HCT116 (cell line): ENCODE measurements around the gene FBXW2. TPM values are rescaled to one million over a fixed set of nuclear protein-coding genes. Genes with fewer than 3 reads are reported as not detected.

Experiments
- ATAC-seq: fragments of 200-7000 bp; cut with Tn5 transposase; 2 replicates; pipeline ENCODE4 v1.9.1; 2020; ENCODE audit warnings: mild to moderate bottlenecking, moderate library complexity
- BruUV-seq: library from RNA; stranded (reverse); fragments of 400-500 nt; replicated peaks from 2 replicates; lab custom pipeline; 2021; lab: Mats Ljungman, UMichigan
- CTCF ChIA-PET: fragments of 300-600 bp; sonication (Branson Sonifier 250); formaldehyde crosslinking; loops from one replicate; lab custom pipeline; 2021; ENCODE audit warnings: antibody characterized with exemption; lab: Charles Lee
- POLR2A ChIA-PET: fragments of 300-600, 350-600 bp; sonication (Branson Sonifier 250); formaldehyde crosslinking; loops from one replicate; lab custom pipeline; 2021; ENCODE audit warnings: antibody characterized with exemption; lab: Charles Lee
- RAD21 ChIA-PET, 2 experiments: fragments of 300-600 bp; sonication (Branson Sonifier 250); formaldehyde crosslinking; loops; one replicate each; lab custom pipeline; 2023; ENCODE audit warnings: low total read pairs in 2 of 2; ENCODE audit not compliant: uncharacterized antibody in 2 of 2, unreplicated experiment in 2 of 2, low non-redundant PET in 1 of 2; lab: Charles Lee
- DNase-seq: peaks from one replicate; pipeline ENCODE4 v3.0.0-alpha.2; 2010; ENCODE audit warnings: low read depth, low spot score
- H2AFZ ChIP-seq: fragments of 200-600 bp; shearing (Covaris generic), sonication (generic); 2 replicates; pipeline ENCODE4 v1.6.1; 2017; ENCODE audit warnings: low read depth, mixed run types, mixed read lengths, antibody characterized with exemption, low read length; ENCODE audit not compliant: poor library complexity, severe bottlenecking
- H3K27ac ChIP-seq: 2 replicates; pipeline ENCODE4 v1.5.1; 2012; ENCODE audit warnings: low read depth, low read length
- H3K27me3 ChIP-seq: fragments of 200-600 bp; sonication (generic); 2 replicates; pipeline ENCODE4 v1.6.1; 2016; ENCODE audit warnings: mixed run types, low read length, mixed read lengths; ENCODE audit not compliant: insufficient read depth
- H3K36me3 ChIP-seq, 2 experiments: fragments of 200-500 bp in 1 of 2; fragments of 200-600 bp in 1 of 2; sonication (Bioruptor generic) in 1 of 2; sonication (generic) in 1 of 2; 2 replicates each; pipeline versions ENCODE4 v1.5.1 to v1.6.1; 2014 to 2016; ENCODE audit warnings: low read length in 2 of 2, inconsistent platforms in 1 of 2, mixed read lengths in 1 of 2, mixed run types in 1 of 2; ENCODE audit not compliant: insufficient read depth in 2 of 2, control insufficient read depth in 1 of 2
- H3K4me1 ChIP-seq, 2 experiments: fragments of 200-600 bp in 1 of 2; sonication (generic) in 1 of 2; 2 replicates each; pipeline versions ENCODE4 v1.5.1 to v1.6.1; 2012 to 2017; ENCODE audit warnings: low read length in 2 of 2, inconsistent platforms in 1 of 2, mild to moderate bottlenecking in 1 of 2, mixed read lengths in 1 of 2, mixed run types in 1 of 2, moderate library complexity in 1 of 2; ENCODE audit not compliant: insufficient read depth in 2 of 2, control insufficient read depth in 1 of 2
- H3K4me2 ChIP-seq: fragments of 200-600 bp; sonication (generic); 2 replicates; pipeline ENCODE4 v1.6.1; 2017; ENCODE audit warnings: mixed run types, low read length, mixed read lengths
- H3K4me3 ChIP-seq, 2 experiments: fragments of 200-600 bp in 1 of 2; sonication (generic) in 1 of 2; replicated peaks in 1 of 2; 2 replicates each; pipeline ENCODE4 v1.5.1; 2011 to 2016; ENCODE audit warnings: low read length in 2 of 2, control low read depth in 1 of 2, low read depth in 1 of 2, mild to moderate bottlenecking in 1 of 2, mixed read lengths in 1 of 2, mixed run types in 1 of 2
- H3K79me2 ChIP-seq: fragments of 200-600 bp; sonication (generic); 2 replicates; pipeline ENCODE4 v1.6.1; 2017; ENCODE audit warnings: mild to moderate bottlenecking, mixed run types, low read length, moderate library complexity, mixed read lengths; ENCODE audit not compliant: insufficient read depth
- H3K9ac ChIP-seq: fragments of 200-600 bp; sonication (generic); 2 replicates; pipeline ENCODE4 v1.6.1; 2016; ENCODE audit warnings: low read length, mixed read lengths
- H3K9me2 ChIP-seq: fragments of 200-600 bp; sonication (generic), shearing (Covaris generic); 2 replicates; pipeline ENCODE4 v1.6.1; 2017; ENCODE audit warnings: mixed run types, mild to moderate bottlenecking, moderate library complexity; ENCODE audit not compliant: insufficient read depth
- H3K9me3 ChIP-seq, 2 experiments: fragments of 200-500 bp in 1 of 2; fragments of 200-600 bp in 1 of 2; sonication (Bioruptor generic) in 1 of 2; sonication (generic) in 1 of 2; 2 replicates each; pipeline ENCODE4 v1.6.1; 2014 to 2017; ENCODE audit warnings: low read length in 2 of 2, mixed read lengths in 2 of 2, inconsistent platforms in 1 of 2, low read depth in 1 of 2, mild to moderate bottlenecking in 1 of 2, mixed run types in 1 of 2, moderate library complexity in 1 of 2; ENCODE audit not compliant: control insufficient read depth in 1 of 2, insufficient read depth in 1 of 2
- H4K20me1 ChIP-seq: fragments of 200-600 bp; sonication (generic), shearing (Covaris generic); 2 replicates; pipeline ENCODE4 v1.6.1; 2017; ENCODE audit warnings: mixed run types, mild to moderate bottlenecking, moderate library complexity; ENCODE audit not compliant: insufficient read depth
- ATF3 ChIP-seq: IDR thresholded peaks from 2 replicates; pipeline ENCODE4 v1.6.1; 2012
- CBX3 ChIP-seq: IDR thresholded peaks from 2 replicates; pipeline ENCODE4 v1.6.1; 2012; ENCODE audit warnings: low read depth
- CEBPB ChIP-seq: IDR thresholded peaks from 2 replicates; pipeline ENCODE4 v1.6.1; 2012; ENCODE audit warnings: low read depth
- CTCF ChIP-seq, 3 experiments: fragments of 200-600 bp in 1 of 3; sonication (generic) in 1 of 3; IDR thresholded peaks in 2 of 3; conservative IDR thresholded peaks in 1 of 3; 2 replicates each; pipeline ENCODE4 v1.5.1; 2012 to 2017; ENCODE audit warnings: low read depth in 2 of 3, low read length in 2 of 3, antibody characterized with exemption in 1 of 3, borderline replicate concordance in 1 of 3, control low read depth in 1 of 3, mild to moderate bottlenecking in 1 of 3, mixed read lengths in 1 of 3, mixed run types in 1 of 3, moderate library complexity in 1 of 3; ENCODE audit not compliant: insufficient read depth in 1 of 3
- EGR1 ChIP-seq: IDR thresholded peaks from 2 replicates; pipeline ENCODE4 v1.6.1; 2012; ENCODE audit warnings: low read depth
- EZH2 ChIP-seq: fragments of 200-600 bp; sonication (generic); IDR thresholded peaks from 2 replicates; pipeline ENCODE4 v1.6.1; 2017; ENCODE audit warnings: antibody characterized with exemption, mixed run types
- JUND ChIP-seq: IDR thresholded peaks from 2 replicates; pipeline ENCODE4 v1.6.1; 2012
- MAX ChIP-seq: IDR thresholded peaks from 2 replicates; pipeline ENCODE4 v1.6.1; 2012
- POLR2A ChIP-seq: IDR thresholded peaks from 2 replicates; pipeline ENCODE4 v1.7.0; 2011; ENCODE audit warnings: borderline replicate concordance; ENCODE audit not compliant: insufficient read depth, insufficient read length; ENCODE audit errors: extremely low read depth
- POLR2AphosphoS5 ChIP-seq: IDR thresholded peaks from 2 replicates; pipeline ENCODE4 v1.6.1; 2011; ENCODE audit warnings: mild to moderate bottlenecking, low read depth, low read length, moderate library complexity
- RAD21 ChIP-seq: IDR thresholded peaks from 2 replicates; pipeline ENCODE4 v1.6.1; 2012; ENCODE audit warnings: low read depth, mild to moderate bottlenecking
- SIN3A ChIP-seq: IDR thresholded peaks from 2 replicates; pipeline ENCODE4 v1.6.1; 2012; ENCODE audit warnings: low read depth
- SP1 ChIP-seq: IDR thresholded peaks from 2 replicates; pipeline ENCODE4 v1.6.1; 2012; ENCODE audit warnings: low read depth
- SRF ChIP-seq: IDR thresholded peaks from 2 replicates; pipeline ENCODE4 v1.6.1; 2012; ENCODE audit warnings: low read depth
- YY1 ChIP-seq: IDR thresholded peaks from 2 replicates; pipeline ENCODE4 v1.6.1; 2011; ENCODE audit warnings: low read length, low read depth, moderate library complexity, mild to moderate bottlenecking; ENCODE audit not compliant: insufficient replicate concordance; ENCODE audit errors: extremely low read depth
- ZBTB33 ChIP-seq: IDR thresholded peaks from 2 replicates; pipeline ENCODE4 v1.6.1; 2011; ENCODE audit warnings: mild to moderate bottlenecking, low read length, moderate library complexity; ENCODE audit not compliant: insufficient replicate concordance; ENCODE audit errors: extremely low read depth
- ZFX ChIP-seq: fragments of 450-650 bp; IDR thresholded peaks from 2 replicates; pipeline ENCODE4 v1.6.1; 2017
- ZNF274 ChIP-seq: fragments of 200-500 bp; sonication (Bioruptor generic); IDR thresholded peaks from 2 replicates; pipeline ENCODE4 v1.6.1; 2014; ENCODE audit warnings: mild to moderate bottlenecking, low read depth, low read length, inconsistent platforms
- intact Hi-C: fragments of 100-400 bp; cut with micrococcal nuclease; formaldehyde crosslinking; loops from 2 replicates; pipeline ENCODE4 v1.10.0; 2022
- total RNA-seq: library from RNA; stranded (reverse); gene quantifications from one replicate; pipeline ENCODE4 v1.2.1, GENCODE V29; 2021; ENCODE audit not compliant: unreplicated experiment

FBXW2 gene
- total RNA-seq, 1 experiment from 2014 or later: 59.6 TPM

GRCh38 chr9:120832807-120833206, 39.6 kb upstream of the FBXW2 start:
- H2AFZ ChIP-seq: no peak overlapping the region
- no peaks in the 10 kb centered on the region for H3K9me2 ChIP-seq
- POLR2A ChIA-PET: no interaction called here
- H3K4me2 ChIP-seq: no peak overlapping the region
- no peaks in the 10 kb centered on the region for H3K27me3 ChIP-seq
- H3K36me3 ChIP-seq: peaks cover 12 to 20% of the 10 kb centered on the region in 2 experiments; a peak in 3 of 4 replicates
- no peak overlapping the region for H3K9ac ChIP-seq
- intact Hi-C loops: no loop called here
- peaks cover 30% of the 10 kb centered on the region for H3K79me2 ChIP-seq
- CTCF ChIA-PET: no interaction called here
- no peaks in the 10 kb centered on the region for H3K4me1 ChIP-seq
- no peak overlapping the region for H3K27ac ChIP-seq
- BruUV-seq: no TSS peak
- H3K4me3 ChIP-seq: no peak overlapping the region
- DNase-seq (no peak), ATAC-seq (no peak)
- H3K9me3 ChIP-seq: no peaks in the 10 kb centered on the region
- TF ChIP-seq POLR2A (no peak), SIN3A (no peak), EZH2 (no peak), SP1 (no peak), ZNF274 (no peak), ATF3 (no peak), CBX3 (no peak), YY1 (no peak)
- RAD21 ChIA-PET: no interaction called here
- H4K20me1 ChIP-seq: no peaks in the 10 kb centered on the region

- no peak for DNase-seq
- Histone ChIP-seq H3K9me2 (no peaks in the 10 kb centered on the region), H3K4me3 (no peak overlapping the region), H3K36me3 (peaks cover 15 to 34% of the 10 kb centered on the region in 2 experiments; a peak in 3 of 4 replicates), H3K4me1 (no peaks in the 10 kb centered on the region), H2AFZ (no peak overlapping the region), H3K9ac (no peak overlapping the region), H3K27ac (no peak overlapping the region), H4K20me1 (no peaks in the 10 kb centered on the region), H3K79me2 (peaks cover 17% of the 10 kb centered on the region; the same call in 1 of the 2 replicates), H3K4me2 (no peak overlapping the region), H3K27me3 (no peaks in the 10 kb centered on the region), H3K9me3 (no peaks in the 10 kb centered on the region)
- intact Hi-C loops: no loop called here
- ATAC-seq: no peak
- RAD21 ChIA-PET: no interaction called here
- POLR2A ChIA-PET: no interaction called here
- no TSS peak for BruUV-seq
- CTCF ChIA-PET: no interaction called here
- no peak for TF ChIP-seq ATF3
- no peak for TF ChIP-seq JUND
- no peak for TF ChIP-seq ZNF274
- no peak for TF ChIP-seq CBX3
- no peak for TF ChIP-seq EGR1
- no peak for TF ChIP-seq ZBTB33
- no peak for TF ChIP-seq SRF
- TF ChIP-seq POLR2AphosphoS5: no peak
- TF ChIP-seq EZH2: no peak
- TF ChIP-seq CEBPB: no peak
- no peak for TF ChIP-seq MAX
- no peak for TF ChIP-seq ZFX
- TF ChIP-seq CTCF (IDR thresholded peaks at IDR 0.05 in 2 of 3, conservative IDR thresholded peaks at IDR 0.05 in 1 of 3; ENCODE audit: borderline replicate concordance in 1 of 3, insufficient read depth in 1 of 3, low read depth in 2 of 3, low read length in 2 of 3): no peak
- TF ChIP-seq POLR2A: no peak
- TF ChIP-seq RAD21: no peak
These were observed 37.6 kb upstream of the FBXW2 start for GRCh38 chr9:120830865-120831264.
